ENCODE results near the gene KRT6C.

Gene KRT6C

GRCh38 chr12:52477651-52478050 is 4.0 kb upstream of the KRT6C start:
- TF ChIP-seq CTCF (IDR thresholded peaks at IDR 0.05; ENCODE audit: low read depth, low read length, missing control alignments), result no peak
- DNase-seq (ENCODE audit: extremely low read depth, low read depth), result no peak
- no peak overlapping the region for H3K4me3 ChIP-seq (replicated peaks; ENCODE audit: low read depth, low read length)

- no peak for DNase-seq (ENCODE audit: extremely low read depth, low read depth)
- H3K4me3 ChIP-seq (replicated peaks; ENCODE audit: low read depth, low read length), result no peak overlapping the region
- TF ChIP-seq CTCF (IDR thresholded peaks at IDR 0.05; ENCODE audit: low read depth, low read length, missing control alignments), result no peak
Observed at GRCh38 chr12:52474212-52474611, 607 bp upstream of the KRT6C start.

- no peak for DNase-seq (ENCODE audit: extremely low read depth, low read depth)
- no peak overlapping the region for H3K4me3 ChIP-seq (replicated peaks; ENCODE audit: low read depth, low read length)
- no peak for TF ChIP-seq CTCF (IDR thresholded peaks at IDR 0.05; ENCODE audit: low read depth, low read length, missing control alignments)
Observed at GRCh38 chr12:52469853-52470252, 3.8 kb downstream of the KRT6C start.

GRCh38 chr12:52464897-52465296 is 8.7 kb downstream of the KRT6C start:
- no peak for DNase-seq (ENCODE audit: extremely low read depth, low read depth)
- TF ChIP-seq CTCF (IDR thresholded peaks at IDR 0.05; ENCODE audit: low read depth, low read length, missing control alignments), result no peak
- H3K4me3 ChIP-seq (replicated peaks; ENCODE audit: low read depth, low read length), result no peak overlapping the region

GRCh38 chr12:52461693-52462092 is 11.9 kb downstream of the KRT6C start:
- TF ChIP-seq CTCF (IDR thresholded peaks at IDR 0.05; ENCODE audit: low read depth, low read length, missing control alignments), result no peak
- no peak overlapping the region for H3K4me3 ChIP-seq (replicated peaks; ENCODE audit: low read depth, low read length)
- no peak for DNase-seq (ENCODE audit: extremely low read depth, low read depth)

GRCh38 chr12:52458861-52459260 is 14.7 kb downstream of the KRT6C start:
- DNase-seq (ENCODE audit: extremely low read depth, low read depth), result no peak
- no peak overlapping the region for H3K4me3 ChIP-seq (replicated peaks; ENCODE audit: low read depth, low read length)
- no peak for TF ChIP-seq CTCF (IDR thresholded peaks at IDR 0.05; ENCODE audit: low read depth, low read length, missing control alignments)

GRCh38 chr12:52455821-52456220 is 17.8 kb downstream of the KRT6C start:
- no peak for DNase-seq (ENCODE audit: extremely low read depth, low read depth)
- no peak overlapping the region for H3K4me3 ChIP-seq (replicated peaks; ENCODE audit: low read depth, low read length)
- TF ChIP-seq CTCF (IDR thresholded peaks at IDR 0.05; ENCODE audit: low read depth, low read length, missing control alignments), result no peak
